Measurements from ENCODE around the gene IFT74.

The IFT74 gene

GRCh38 chr9:26975728-26976707 lies 19.8 kb downstream of the IFT74 start:
- DNase-seq = peak; percentile 25 to 34

GRCh38 chr9:26983340-26983739 lies 27.1 kb downstream of the IFT74 start:
- DNase-seq = no peak

DNA sequence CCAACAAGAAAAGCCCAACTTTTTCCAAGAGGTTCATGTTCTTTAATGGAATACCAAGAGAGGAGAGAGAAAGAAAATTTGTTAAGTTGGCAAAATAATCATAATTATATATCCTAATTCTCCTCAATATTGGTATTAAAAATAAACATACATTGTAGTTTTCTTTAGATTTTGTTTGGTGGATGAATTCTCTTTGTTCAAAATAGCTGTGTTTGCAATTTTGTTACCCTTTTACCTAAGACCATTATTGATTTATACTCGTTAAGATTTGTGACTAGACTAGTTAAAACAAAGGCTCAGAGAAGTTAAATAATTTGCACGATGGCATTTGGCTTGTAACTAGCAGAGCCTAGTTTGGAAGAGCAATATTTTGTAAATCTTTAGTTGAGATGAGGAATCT lies 39.6 kb downstream of the IFT74 start:
- DNase-seq = no peak

DNA sequence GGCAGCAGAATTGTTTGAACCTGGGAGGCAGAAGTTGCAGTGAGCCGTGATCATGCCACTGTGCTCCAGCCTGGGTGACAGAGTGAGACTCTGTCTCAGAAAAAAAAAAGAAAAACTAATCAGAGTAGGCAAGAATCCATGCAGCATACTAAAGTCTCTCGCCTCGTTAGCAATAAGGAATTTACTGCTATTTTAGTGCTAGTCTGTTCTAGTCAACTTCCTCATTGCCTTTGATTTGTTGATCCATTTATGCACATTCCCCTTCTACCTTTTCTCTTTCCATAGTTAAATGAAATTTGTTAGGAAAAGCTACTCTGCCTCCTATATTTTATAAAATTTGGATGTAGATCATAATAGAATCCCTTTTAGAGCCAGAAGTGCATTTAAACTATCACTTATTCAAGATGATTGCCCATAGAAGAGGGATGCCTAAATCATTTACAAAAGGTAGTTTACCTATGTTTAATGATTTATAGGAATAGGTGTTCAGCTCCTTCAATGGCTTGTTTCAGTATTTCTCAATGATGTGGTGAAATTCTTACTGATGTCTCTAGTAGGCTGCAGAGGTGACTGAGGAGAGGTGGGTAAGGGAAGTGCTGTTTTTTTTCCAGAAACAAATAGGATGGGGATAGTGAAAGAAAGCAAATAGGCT lies 47.3 kb downstream of the IFT74 start:
- no peak for DNase-seq

GRCh38 chr9:27005491-27005890 lies 49.3 kb downstream of the IFT74 start, which contains the start of gene LRRC19:
Gene LRRC19, minus strand, starts transcription at chr9:27005672. Its CDS starts 5,978 bp downstream, at chr9:26999694.
- no peak for DNase-seq

GRCh38 chr9:27019589-27019988 lies 63.4 kb downstream of the IFT74 start:
- no peak for DNase-seq

GRCh38 chr9:27022920-27023319 lies 66.7 kb downstream of the IFT74 start:
- no peak for DNase-seq

GRCh38 chr9:27029186-27029585 lies 73.0 kb downstream of the IFT74 start:
- DNase-seq = no peak

DNA sequence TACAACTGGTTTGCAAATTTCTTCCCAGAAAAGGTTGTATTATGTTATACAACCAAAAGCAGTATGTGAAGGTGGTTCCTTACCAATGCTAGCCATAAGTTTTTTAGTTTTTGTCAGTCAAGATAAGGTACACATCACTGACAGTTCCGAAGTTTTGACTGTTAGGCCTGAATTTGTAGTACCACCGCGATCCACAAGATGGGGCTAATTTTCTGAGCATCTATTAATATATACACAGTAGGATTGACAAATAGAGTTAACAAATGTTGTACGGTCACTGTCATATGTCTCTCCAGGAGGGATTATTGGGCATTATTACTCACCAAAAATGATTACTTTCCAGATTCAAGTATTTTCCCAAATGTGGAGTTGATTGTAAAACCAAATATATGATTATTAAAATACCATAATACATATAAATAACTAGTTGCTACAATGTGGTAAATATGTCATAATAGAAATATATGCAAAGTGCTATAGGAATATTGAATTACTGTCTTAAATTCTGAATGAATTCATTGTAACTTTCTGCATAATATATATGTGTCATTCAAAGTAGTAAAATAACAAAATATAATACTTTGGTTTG lies 77.7 kb downstream of the IFT74 start:
- DNase-seq = peak; percentile 36 to 68

- DNase-seq = no peak
These were observed 81.3 kb downstream of the IFT74 start for GRCh38 chr9:27037499-27037898.

- DNase-seq = no peak
These were observed 85.5 kb downstream of the IFT74 start for GRCh38 chr9:27041746-27042145.

DNA sequence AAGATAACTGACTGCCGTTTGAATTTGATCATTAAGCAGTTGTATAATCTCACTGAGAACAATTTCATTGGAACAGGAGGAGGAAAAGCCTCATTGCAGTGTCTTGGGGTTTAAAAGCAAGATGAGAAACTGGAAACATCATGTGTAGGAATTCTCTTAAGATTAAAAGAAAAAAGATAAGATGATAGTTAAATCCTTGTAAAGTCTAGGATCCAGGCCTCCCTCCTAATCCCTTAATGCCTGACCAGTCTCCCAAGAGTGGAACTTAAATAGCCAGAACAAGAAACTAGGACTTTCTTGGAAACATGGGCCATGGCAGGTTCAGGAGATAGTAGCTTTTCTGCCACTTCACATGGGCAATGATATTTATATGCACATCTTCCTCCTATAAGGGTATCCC lies 86.3 kb downstream of the IFT74 start:
- DNase-seq = no peak

- DNase-seq = no peak
These were observed 87.0 kb downstream of the IFT74 start for GRCh38 chr9:27043176-27043575.

GRCh38 chr9:27047136-27047535 lies 90.9 kb downstream of the IFT74 start:
- DNase-seq = no peak

DNA sequence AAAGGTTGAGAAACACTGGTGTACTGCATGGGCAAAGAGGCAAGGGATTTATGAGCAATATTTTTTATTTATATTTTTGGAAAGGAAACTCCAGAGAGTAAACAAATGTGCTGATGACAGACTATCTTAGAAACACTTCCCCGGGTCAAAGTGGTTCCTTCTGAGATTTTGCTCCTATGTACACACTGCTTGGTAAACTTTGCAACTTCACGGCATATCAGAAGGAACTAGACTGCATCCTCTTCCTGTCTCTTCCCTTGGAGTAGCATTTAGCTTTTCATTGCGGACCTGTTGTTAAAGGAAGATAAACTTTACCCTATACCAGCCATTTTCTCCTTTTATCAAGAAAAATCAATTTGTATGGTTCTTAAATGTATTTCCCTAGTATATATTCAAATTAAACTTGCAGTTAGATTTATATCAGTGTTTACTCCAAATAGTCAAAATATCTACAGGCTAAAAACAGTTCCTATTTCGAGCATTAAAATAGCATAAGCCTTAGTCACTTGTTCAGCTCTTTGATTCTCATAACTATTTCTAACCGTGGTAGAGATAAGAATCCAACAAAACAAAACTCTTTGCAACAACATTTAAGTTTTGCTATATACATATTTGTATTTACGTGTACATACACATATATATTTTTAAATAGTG lies 97.3 kb downstream of the IFT74 start:
- no peak for DNase-seq

DNA sequence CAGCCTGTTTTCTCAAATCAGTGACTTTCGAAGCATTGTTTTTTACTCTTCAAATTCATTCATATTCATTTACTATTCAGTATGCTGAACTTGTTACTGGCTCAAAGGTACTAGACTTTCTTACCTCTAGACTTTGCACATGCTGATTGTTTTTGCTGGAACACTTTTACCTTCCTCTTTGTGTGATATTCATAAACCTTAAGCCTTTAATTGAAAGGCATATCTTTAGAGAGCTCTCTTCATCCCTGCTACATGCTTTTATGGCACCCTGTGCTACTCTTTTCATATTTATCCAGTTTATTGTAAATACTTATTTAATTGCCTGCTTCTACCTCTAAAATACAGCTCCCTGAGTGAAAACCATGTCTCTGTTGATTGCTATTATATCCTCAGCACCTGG lies 97.9 kb downstream of the IFT74 start:
- no peak for DNase-seq

DNA sequence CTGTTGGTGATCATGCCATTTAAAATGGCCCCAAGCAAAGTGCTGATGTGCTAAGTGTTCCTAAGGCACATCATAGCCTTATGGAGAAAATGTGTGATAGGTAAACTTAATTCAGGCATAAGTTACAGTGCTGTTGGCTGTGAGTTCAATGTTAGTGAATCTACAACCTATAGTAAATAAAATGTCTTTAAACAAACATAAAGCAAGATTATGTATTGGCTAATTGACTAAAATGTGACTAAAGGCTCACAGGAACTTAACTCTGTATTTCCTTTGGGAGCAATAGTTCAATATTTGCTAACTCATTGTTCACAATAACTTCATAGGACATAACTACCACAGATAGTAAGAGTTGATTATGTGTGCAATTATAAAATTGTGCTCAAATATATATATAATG lies 98.6 kb downstream of the IFT74 start:
- no peak for DNase-seq

GRCh38 chr9:27059412-27059811 lies 103.2 kb downstream of the IFT74 start:
- no peak for DNase-seq

DNA sequence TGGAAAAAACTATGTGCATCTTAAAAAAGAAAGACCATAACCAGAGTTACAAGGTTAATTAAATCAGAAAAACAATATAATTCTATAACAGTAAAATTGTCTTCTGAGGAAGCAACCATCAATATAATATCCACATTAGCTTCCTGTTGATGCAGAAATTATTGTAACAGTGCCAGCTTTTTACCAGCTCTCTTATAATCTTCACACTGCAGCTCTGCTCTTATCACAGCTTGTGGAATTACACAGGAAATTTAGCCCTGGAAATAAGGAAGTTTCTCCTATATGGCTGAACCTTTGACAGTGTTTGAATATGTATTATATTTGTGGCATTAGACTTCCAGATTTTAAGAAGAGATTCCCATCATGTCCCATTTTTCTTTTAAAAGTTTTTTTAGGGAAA lies 103.7 kb downstream of the IFT74 start:
- no peak for DNase-seq

GRCh38 chr9:27065288-27065687 lies 109.1 kb downstream of the IFT74 start:
- no peak for DNase-seq

GRCh38 chr9:27073841-27074728 lies 117.9 kb downstream of the IFT74 start:
- no peak for DNase-seq

DNA sequence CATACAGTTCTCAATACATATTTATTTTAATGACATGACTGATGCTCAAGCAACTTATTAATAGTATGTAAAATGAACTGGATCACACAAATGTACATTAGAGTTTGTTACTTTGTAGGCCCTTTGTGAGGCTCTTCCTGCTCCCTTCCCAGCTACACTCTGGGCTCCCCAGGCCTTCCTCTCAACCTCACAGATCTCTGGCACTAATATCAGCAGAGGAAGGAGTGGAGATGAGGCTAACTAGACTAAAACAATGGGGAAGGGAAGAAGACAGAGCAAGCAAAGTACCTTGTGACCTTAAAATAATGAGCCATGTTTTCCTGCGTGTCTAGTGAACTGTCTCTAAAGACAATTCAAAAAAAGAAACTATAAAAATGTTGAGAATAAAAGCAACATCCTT lies 122.5 kb downstream of the IFT74 start:
- DNase-seq = no peak

Measured in AML-193 (cell line).